IMR-90 (cell line): ENCODE measurements around the gene ELOA. TPM values are rescaled to one million over a fixed set of nuclear protein-coding genes. Genes with fewer than 3 reads are reported as not detected.

ENCODE experiments used
- ATAC-seq: fragments of 200-7000 bp; cut with Tn5 transposase; 2 replicates; pipeline ENCODE4 v1.9.1; 2020; ENCODE audit warnings: low read depth, mild to moderate bottlenecking, moderate library complexity
- BruUV-seq: library from RNA; stranded (reverse); fragments of 400-500 nt; replicated peaks from 2 replicates; lab custom pipeline; 2021; lab: Mats Ljungman, UMichigan
- CTCF ChIA-PET: fragments of 300-600 bp; formaldehyde crosslinking; extraction: SDS; loops from one replicate; lab custom pipeline; 2021; ENCODE audit warnings: antibody characterized with exemption; lab: Yijun Ruan, JAX
- POLR2A ChIA-PET: fragments of 300-600 bp; sonication (Branson Sonifier 250); formaldehyde crosslinking; loops from one replicate; lab custom pipeline; 2022; ENCODE audit warnings: antibody characterized with exemption; ENCODE audit not compliant: unreplicated experiment; lab: Charles Lee
- DNase-seq: peaks from one replicate; pipeline ENCODE4 v3.0.0; 2013
- H2AFZ ChIP-seq: replicated peaks from 2 replicates; pipeline ENCODE3; 2013; ENCODE audit warnings: low read length, mild to moderate bottlenecking; ENCODE audit not compliant: poor library complexity
- H2AK5ac ChIP-seq: 2 replicates; pipeline ENCODE4 v1.6.1; 2013; ENCODE audit warnings: low read depth, low read length, inconsistent platforms
- H2AK9ac ChIP-seq: replicated peaks from 2 replicates; pipeline ENCODE3; 2013; ENCODE audit warnings: mild to moderate bottlenecking, low read depth, low read length, moderate library complexity; ENCODE audit not compliant: poor library complexity
- H2BK120ac ChIP-seq: 2 replicates; pipeline ENCODE4 v1.6.1; 2013; ENCODE audit warnings: low read depth, low read length, inconsistent platforms
- H2BK15ac ChIP-seq: 3 replicates; pipeline ENCODE4 v1.6.1; 2013; ENCODE audit warnings: low read depth, low read length, inconsistent platforms
- H2BK20ac ChIP-seq: 2 replicates; pipeline ENCODE4 v1.6.1; 2013; ENCODE audit warnings: low read depth, mild to moderate bottlenecking, inconsistent platforms, low read length, moderate library complexity
- H2BK5ac ChIP-seq: 2 replicates; pipeline ENCODE4 v1.6.1; 2013; ENCODE audit warnings: mild to moderate bottlenecking, low read depth, low read length, inconsistent platforms; ENCODE audit not compliant: poor library complexity, severe bottlenecking
- H3K14ac ChIP-seq: replicated peaks from 2 replicates; pipeline ENCODE4 v1.6.1; 2013; ENCODE audit warnings: low read depth, low read length, inconsistent platforms
- H3K18ac ChIP-seq: 2 replicates; pipeline ENCODE4 v1.6.1; 2013; ENCODE audit warnings: low read depth, low read length, control low read depth
- H3K23ac ChIP-seq: 2 replicates; pipeline ENCODE4 v1.6.1; 2013; ENCODE audit warnings: low read depth, low read length, inconsistent platforms
- H3K27ac ChIP-seq: 2 replicates; pipeline ENCODE4 v1.5.1; 2013; ENCODE audit warnings: mild to moderate bottlenecking, control low read depth, low read length; ENCODE audit not compliant: insufficient read depth
- H3K27me3 ChIP-seq: 2 replicates; pipeline ENCODE4 v1.6.1; 2013; ENCODE audit warnings: low read length; ENCODE audit not compliant: control insufficient read depth, insufficient read depth
- H3K36me3 ChIP-seq: 2 replicates; pipeline ENCODE4 v1.6.1; 2013; ENCODE audit warnings: low read length, mixed read lengths; ENCODE audit not compliant: control insufficient read depth, insufficient read depth
- H3K4ac ChIP-seq: 2 replicates; pipeline ENCODE4 v1.6.1; 2013; ENCODE audit warnings: low read depth, low read length, inconsistent platforms
- H3K4me1 ChIP-seq: 2 replicates; pipeline ENCODE4 v1.6.1; 2013; ENCODE audit warnings: low read length, mixed read lengths; ENCODE audit not compliant: control insufficient read depth, insufficient read depth
- H3K4me2 ChIP-seq: 2 replicates; pipeline ENCODE4 v1.6.1; 2013; ENCODE audit warnings: low read depth, mild to moderate bottlenecking, control low read depth, low read length, moderate library complexity
- H3K4me3 ChIP-seq: 2 replicates; pipeline ENCODE4 v1.5.1; 2013; ENCODE audit warnings: low read depth, mild to moderate bottlenecking, control low read depth, low read length, moderate library complexity; ENCODE audit not compliant: insufficient read depth
- H3K56ac ChIP-seq: 2 replicates; pipeline ENCODE4 v1.6.1; 2013; ENCODE audit warnings: low read length, inconsistent platforms; ENCODE audit not compliant: insufficient read depth; ENCODE audit errors: extremely low read depth
- H3K79me1 ChIP-seq, 2 experiments: 2 replicates each; pipeline ENCODE4 v1.6.1; 2013; ENCODE audit warnings: low read length in 2 of 2, inconsistent platforms in 1 of 2, low read depth in 1 of 2
- H3K9ac ChIP-seq: 2 replicates; pipeline ENCODE4 v1.6.1; 2013; ENCODE audit warnings: low read depth, low read length, control low read depth
- H3K9me1 ChIP-seq: 2 replicates; pipeline ENCODE4 v1.6.1; 2013; ENCODE audit warnings: low read length, inconsistent platforms; ENCODE audit not compliant: insufficient read depth
- H3K9me3 ChIP-seq: 2 replicates; pipeline ENCODE4 v1.6.1; 2013; ENCODE audit warnings: low read length; ENCODE audit not compliant: control insufficient read depth, insufficient read depth
- H4K20me1 ChIP-seq: 2 replicates; pipeline ENCODE4 v1.6.1; 2013; ENCODE audit warnings: low read length, inconsistent platforms; ENCODE audit not compliant: insufficient read depth
- H4K5ac ChIP-seq: 2 replicates; pipeline ENCODE4 v1.6.1; 2013; ENCODE audit warnings: mild to moderate bottlenecking, low read depth, low read length, control low read depth
- H4K8ac ChIP-seq, 2 experiments: 2 replicates each; pipeline ENCODE4 v1.6.1; 2013; ENCODE audit warnings: low read depth in 2 of 2, low read length in 2 of 2, control low read depth in 1 of 2, inconsistent platforms in 1 of 2
- H4K91ac ChIP-seq: 2 replicates; pipeline ENCODE4 v1.6.1; 2013; ENCODE audit warnings: low read depth, low read length, inconsistent platforms; ENCODE audit not compliant: insufficient read depth
- BHLHE40 ChIP-seq: fragments of 150-350 bp; IDR thresholded peaks from 2 replicates; pipeline ENCODE4 v1.6.1; 2016; ENCODE audit warnings: mild to moderate bottlenecking, low read depth, low read length
- CTCF ChIP-seq: conservative IDR thresholded peaks from 2 replicates; pipeline ENCODE4 v1.5.1; 2012; ENCODE audit warnings: mild to moderate bottlenecking, low read depth, low read length, improper control_type of control experiment
- RCOR1 ChIP-seq: IDR thresholded peaks from 2 replicates; pipeline ENCODE4 v1.6.1; 2012; ENCODE audit warnings: mild to moderate bottlenecking, low read length, improper control_type of control experiment; ENCODE audit not compliant: insufficient replicate concordance
- WGBS, 2 experiments: methylation state at CpG; one replicate each; pipeline versions ENCODE4 v1.1.5 to v1.1.7; 2013; ENCODE audit warnings: missing lambda C conversion rate in 2 of 2; ENCODE audit not compliant: insufficient read length in 1 of 2; ENCODE audit errors: extremely low coverage in 2 of 2; 5-methylcytosine and 5-hydroxymethylcytosine counted together
- dilution Hi-C: fragments of 300-500 bp; cut with HindIII; formaldehyde crosslinking; loops from one replicate; pipeline ENCODE4 v1.14.3; 2018; ENCODE audit warnings: low sequenced_read_pairs; ENCODE audit not compliant: unreplicated experiment
- in situ Hi-C: fragments of 300-500 bp; cut with MboI; formaldehyde crosslinking; loops from 3 replicates; pipeline ENCODE4 v1.14.3; 2019; ENCODE audit warnings: low sequenced_read_pairs, inconsistent platforms, mixed read lengths
- intact Hi-C: fragments of 100-400 bp; cut with micrococcal nuclease; formaldehyde crosslinking; loops from 2 replicates; pipeline ENCODE4 v1.10.0; 2022
- polyA plus RNA-seq, 3 experiments: library from polyadenylated mRNA; depleted of rRNA; stranded (reverse); fragments of >200 nt; gene quantifications; 2 replicates each; pipeline ENCODE4 v1.2.3, GENCODE V29; 2012; ENCODE audit warnings: low replicate concordance in 1 of 3
- total RNA-seq: library from RNA; depleted of rRNA; stranded (reverse); fragments of >200 nt; gene quantifications from 2 replicates; pipeline ENCODE4 v1.2.3, GENCODE V29; 2012

The ELOA gene
- total and polyA plus RNA-seq, 2 of the 4 experiments (the other 2 are of a cell fraction) = 22.9 to 40.7 TPM

GRCh38 chr1:23798662-23799142, 55.4 kb downstream of the ELOA start:
- in situ Hi-C loops = no loop called here
- H3K14ac ChIP-seq = no peak overlapping the region
- H3K4me1 ChIP-seq = peaks cover 7% of the 10 kb centered on the region; the same call in 1 of the 2 replicates
- peaks cover 17 to 40% of the 10 kb centered on the region in 2 experiments for H3K79me1 ChIP-seq
- no peak overlapping the region for H3K18ac ChIP-seq
- no peak overlapping the region for H2BK15ac ChIP-seq
- no peak overlapping the region for H2BK20ac ChIP-seq
- H3K9me1 ChIP-seq = peaks cover 6% of the 10 kb centered on the region; the same call in 1 of the 2 replicates
- no peaks in the 10 kb centered on the region for H3K9me3 ChIP-seq
- WGBS, 2 experiments = 80% methylated on average over 2 of the region's 12 CpGs; no CpG with 5 or more reads in 1 of the 2 experiments
- CTCF ChIA-PET = no interaction called here
- H2BK120ac ChIP-seq = no peak overlapping the region; the same call in 1 of the 2 replicates
- dilution Hi-C loops = no loop called here
- no peak overlapping the region for H3K4me2 ChIP-seq
- no peak overlapping the region for H3K23ac ChIP-seq
- DNase-seq (no peak), ATAC-seq (no peak)
- no peak overlapping the region for H2BK5ac ChIP-seq
- H4K20me1 ChIP-seq = no peaks in the 10 kb centered on the region
- H2AK5ac ChIP-seq = 0 out of 2 replicates have a peak overlapping the region, but pooled peaks have one; percentile 43
- no peak overlapping the region for H3K4ac ChIP-seq
- peak overlapping the region; percentile 42 for H2AK9ac ChIP-seq
- H3K36me3 ChIP-seq = peaks cover 25% of the 10 kb centered on the region
- H4K8ac ChIP-seq = peak overlapping the region in 1 of 2 experiments; percentile 96; a peak in 1 of 4 replicates
- H3K56ac ChIP-seq = no peak overlapping the region
- POLR2A ChIA-PET = no interaction called here
- H4K91ac ChIP-seq = no peak overlapping the region
- H3K4me3 ChIP-seq = no peak overlapping the region
- no TSS peak for BruUV-seq
- intact Hi-C loops = no loop called here
- no peak overlapping the region for H3K27ac ChIP-seq
- no peak overlapping the region for H4K5ac ChIP-seq
- H3K9ac ChIP-seq = no peak overlapping the region
- TF ChIP-seq BHLHE40 (no peak), RCOR1 (no peak), CTCF (0 out of 2 replicates have a peak, but pooled peaks have one; percentile 10)
- H3K27me3 ChIP-seq = no peaks in the 10 kb centered on the region
- no peak overlapping the region for H2AFZ ChIP-seq
